HepG2 (cell line): ENCODE results near the gene SLC13A3. TPM values are rescaled to one million over a fixed set of nuclear protein-coding genes. Genes with fewer than 3 reads are reported as not detected.

Source experiments
- EED ChIP-seq: sonication (generic); formaldehyde crosslinking; IDR thresholded peaks from 2 replicates; pipeline ENCODE4 v1.5.0; 2020; ENCODE audit warnings: mild to moderate bottlenecking, missing genetic modification reagents
- ETV6 ChIP-seq: sonication (generic); formaldehyde crosslinking; conservative IDR thresholded peaks from 2 replicates; pipeline ENCODE4 v1.4.0; 2020; ENCODE audit warnings: missing genetic modification reagents
- FOXM1 ChIP-seq: sonication (generic); formaldehyde crosslinking; IDR thresholded peaks from 2 replicates; pipeline ENCODE4 v1.5.0; 2020; ENCODE audit warnings: missing genetic modification reagents
- NFYB ChIP-seq: sonication (generic); formaldehyde crosslinking; IDR thresholded peaks from 2 replicates; pipeline ENCODE4 v1.4.0; 2020; ENCODE audit warnings: missing genetic modification reagents
- POLR2AphosphoS2 ChIP-seq: IDR thresholded peaks from 2 replicates; pipeline ENCODE4 v1.6.1; 2011; ENCODE audit warnings: low read depth, low read length, improper control_type of control experiment
- REXO4 ChIP-seq: sonication (generic); formaldehyde crosslinking; IDR thresholded peaks from 2 replicates; pipeline ENCODE4 v1.8.0; 2022; ENCODE audit warnings: missing genetic modification reagents, mild to moderate bottlenecking, borderline replicate concordance
- RXRA ChIP-seq: sonication (generic); formaldehyde crosslinking; IDR thresholded peaks from 2 replicates; pipeline ENCODE4 v1.5.1; 2020; ENCODE audit warnings: missing genetic modification reagents
- SALL1 ChIP-seq: sonication (generic); formaldehyde crosslinking; IDR thresholded peaks from 2 replicates; pipeline ENCODE4 v1.8.0; 2022; ENCODE audit warnings: mild to moderate bottlenecking, missing genetic modification reagents
- XBP1 ChIP-seq: sonication (generic); formaldehyde crosslinking; IDR thresholded peaks from 2 replicates; pipeline ENCODE4 v1.5.0; 2020; ENCODE audit warnings: missing genetic modification reagents
- ZEB1 ChIP-seq: IDR thresholded peaks from 2 replicates; pipeline ENCODE4 v1.6.1; 2012; ENCODE audit warnings: mild to moderate bottlenecking, low read depth, inconsistent platforms; ENCODE audit not compliant: insufficient replicate concordance
- ZNF24 ChIP-seq: fragments of 450-650 bp; IDR thresholded peaks from 2 replicates; pipeline ENCODE4 v1.6.1; 2017; ENCODE audit warnings: antibody characterized with exemption, mild to moderate bottlenecking
- ZNF337 ChIP-seq: sonication (generic); formaldehyde crosslinking; IDR thresholded peaks from 2 replicates; pipeline ENCODE4 v1.5.1; 2020; ENCODE audit warnings: missing genetic modification reagents, low read depth, mild to moderate bottlenecking, borderline replicate concordance
- ZNF556 ChIP-seq: sonication (generic); formaldehyde crosslinking; IDR thresholded peaks from 2 replicates; pipeline ENCODE4 v1.4.0; 2020; ENCODE audit warnings: mild to moderate bottlenecking, missing genetic modification reagents, borderline replicate concordance
- ZNF572 ChIP-seq: sonication (generic); formaldehyde crosslinking; IDR thresholded peaks from 2 replicates; pipeline ENCODE4 v1.5.1; 2020; ENCODE audit warnings: mild to moderate bottlenecking, missing genetic modification reagents
- ZNF577 ChIP-seq: sonication (generic); formaldehyde crosslinking; IDR thresholded peaks from 2 replicates; pipeline ENCODE4 v1.4.0; 2020; ENCODE audit warnings: mild to moderate bottlenecking, low read depth, missing genetic modification reagents, borderline replicate concordance
- ZSCAN30 ChIP-seq: sonication (generic); formaldehyde crosslinking; IDR thresholded peaks from 2 replicates; pipeline ENCODE4 v1.5.0; 2020; ENCODE audit warnings: mild to moderate bottlenecking, missing genetic modification reagents
- ZSCAN31 ChIP-seq: sonication (generic); formaldehyde crosslinking; IDR thresholded peaks from 2 replicates; pipeline ENCODE4 v1.5.0; 2020; ENCODE audit warnings: low read depth, mild to moderate bottlenecking, missing genetic modification reagents
- polyA plus RNA-seq, 8 experiments: library from polyadenylated mRNA; depleted of rRNA in 3 of 8; stranded (reverse) in 7 of 8; unstranded in 1 of 8; fragments of >200 nt; fragmentation: Illumina TruSeq in 4 of 8; extraction: Trizol in 4 of 8; gene quantifications; 2 replicates each; pipeline versions ENCODE4 v1.2.1 to v1.2.3, GENCODE V29; 2011 to 2016; ENCODE audit warnings: low read depth in 4 of 8, missing spikeins in 1 of 8, mixed read lengths in 1 of 8; ENCODE audit not compliant: insufficient read depth in 1 of 8
- total RNA-seq, 5 experiments: library from RNA; depleted of rRNA; stranded (reverse); fragments of >200 nt; fragmentation: Illumina TruSeq; extraction: Trizol; gene quantifications; 2 replicates each; pipeline ENCODE4 v1.2.3, GENCODE V29; 2016; ENCODE audit warnings: low read depth in 1 of 5
- TF ChIP-seq, protein P1 (sequence below): sonication (generic); formaldehyde crosslinking; IDR thresholded peaks from 2 replicates; pipeline ENCODE4 v1.5.1; 2020; ENCODE audit warnings: mild to moderate bottlenecking, missing genetic modification reagents, moderate library complexity
- TF ChIP-seq, protein P2 (sequence below): sonication (generic); formaldehyde crosslinking; IDR thresholded peaks from 2 replicates; pipeline ENCODE4 v1.5.1; 2020; ENCODE audit warnings: mild to moderate bottlenecking, missing genetic modification reagents, moderate library complexity
- TF ChIP-seq, protein P3 (sequence below): sonication (generic); formaldehyde crosslinking; IDR thresholded peaks from 2 replicates; pipeline ENCODE4 v1.5.1; 2020; ENCODE audit warnings: mild to moderate bottlenecking, moderate library complexity, missing genetic modification reagents
- TF ChIP-seq, protein P4 (sequence below): sonication (generic); formaldehyde crosslinking; IDR thresholded peaks from 2 replicates; pipeline ENCODE4 v1.4.0; 2020; ENCODE audit warnings: missing genetic modification reagents

The SLC13A3 gene
- total and polyA plus RNA-seq, 2 of the 13 experiments (the other 11 are each of a cell fraction or from before 2014, with no cell fraction given): 66.5 to 76.0 TPM

DNA sequence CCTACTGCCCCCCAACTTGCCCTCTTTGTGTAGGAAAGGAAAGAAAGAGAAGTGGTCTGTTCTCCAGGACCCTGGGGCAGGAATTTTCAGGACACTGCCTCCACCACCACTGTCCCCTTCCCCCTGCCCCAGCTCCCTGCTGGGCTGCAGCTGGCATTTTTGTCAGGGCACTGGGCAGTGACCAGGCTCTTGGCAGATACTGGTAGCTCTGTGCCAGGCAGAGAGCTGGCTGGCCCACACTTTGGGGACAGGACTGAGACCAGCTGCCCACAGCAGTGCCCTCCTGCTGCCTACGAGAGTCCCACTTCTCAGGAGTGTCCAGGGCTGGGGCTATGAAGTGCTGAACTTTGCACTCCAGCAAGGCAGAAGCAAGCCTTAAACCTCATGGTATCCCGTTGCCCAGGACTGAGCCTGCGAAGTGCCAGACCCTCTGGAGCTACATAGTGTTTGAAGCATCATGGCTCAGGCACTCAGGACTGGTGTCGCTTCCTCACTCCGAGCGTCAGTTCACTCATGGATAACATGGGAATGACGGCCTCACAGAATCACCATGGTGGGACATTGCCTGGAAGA lies 19.3 kb downstream of the SLC13A3 start (continued):
- TF ChIP-seq, protein P1, sequence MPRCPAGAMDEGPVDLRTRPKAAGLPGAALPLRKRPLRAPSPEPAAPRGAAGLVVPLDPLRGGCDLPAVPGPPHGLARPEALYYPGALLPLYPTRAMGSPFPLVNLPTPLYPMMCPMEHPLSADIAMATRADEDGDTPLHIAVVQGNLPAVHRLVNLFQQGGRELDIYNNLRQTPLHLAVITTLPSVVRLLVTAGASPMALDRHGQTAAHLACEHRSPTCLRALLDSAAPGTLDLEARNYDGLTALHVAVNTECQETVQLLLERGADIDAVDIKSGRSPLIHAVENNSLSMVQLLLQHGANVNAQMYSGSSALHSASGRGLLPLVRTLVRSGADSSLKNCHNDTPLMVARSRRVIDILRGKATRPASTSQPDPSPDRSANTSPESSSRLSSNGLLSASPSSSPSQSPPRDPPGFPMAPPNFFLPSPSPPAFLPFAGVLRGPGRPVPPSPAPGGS (CRISPR knock-in tag): no peak
- TF ChIP-seq, protein P2, sequence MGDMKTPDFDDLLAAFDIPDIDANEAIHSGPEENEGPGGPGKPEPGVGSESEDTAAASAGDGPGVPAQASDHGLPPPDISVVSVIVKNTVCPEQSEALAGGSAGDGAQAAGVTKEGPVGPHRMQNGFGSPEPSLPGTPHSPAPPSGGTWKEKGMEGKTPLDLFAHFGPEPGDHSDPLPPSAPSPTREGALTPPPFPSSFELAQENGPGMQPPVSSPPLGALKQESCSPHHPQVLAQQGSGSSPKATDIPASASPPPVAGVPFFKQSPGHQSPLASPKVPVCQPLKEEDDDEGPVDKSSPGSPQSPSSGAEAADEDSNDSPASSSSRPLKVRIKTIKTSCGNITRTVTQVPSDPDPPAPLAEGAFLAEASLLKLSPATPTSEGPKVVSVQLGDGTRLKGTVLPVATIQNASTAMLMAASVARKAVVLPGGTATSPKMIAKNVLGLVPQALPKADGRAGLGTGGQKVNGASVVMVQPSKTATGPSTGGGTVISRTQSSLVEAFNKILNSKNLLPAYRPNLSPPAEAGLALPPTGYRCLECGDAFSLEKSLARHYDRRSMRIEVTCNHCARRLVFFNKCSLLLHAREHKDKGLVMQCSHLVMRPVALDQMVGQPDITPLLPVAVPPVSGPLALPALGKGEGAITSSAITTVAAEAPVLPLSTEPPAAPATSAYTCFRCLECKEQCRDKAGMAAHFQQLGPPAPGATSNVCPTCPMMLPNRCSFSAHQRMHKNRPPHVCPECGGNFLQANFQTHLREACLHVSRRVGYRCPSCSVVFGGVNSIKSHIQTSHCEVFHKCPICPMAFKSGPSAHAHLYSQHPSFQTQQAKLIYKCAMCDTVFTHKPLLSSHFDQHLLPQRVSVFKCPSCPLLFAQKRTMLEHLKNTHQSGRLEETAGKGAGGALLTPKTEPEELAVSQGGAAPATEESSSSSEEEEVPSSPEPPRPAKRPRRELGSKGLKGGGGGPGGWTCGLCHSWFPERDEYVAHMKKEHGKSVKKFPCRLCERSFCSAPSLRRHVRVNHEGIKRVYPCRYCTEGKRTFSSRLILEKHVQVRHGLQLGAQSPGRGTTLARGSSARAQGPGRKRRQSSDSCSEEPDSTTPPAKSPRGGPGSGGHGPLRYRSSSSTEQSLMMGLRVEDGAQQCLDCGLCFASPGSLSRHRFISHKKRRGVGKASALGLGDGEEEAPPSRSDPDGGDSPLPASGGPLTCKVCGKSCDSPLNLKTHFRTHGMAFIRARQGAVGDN (CRISPR knock-in tag): peak; percentile 68
- TF ChIP-seq ZNF577: no peak
- no peak for TF ChIP-seq XBP1
- no peak for TF ChIP-seq ZNF556 (CRISPR knock-in tag)
- TF ChIP-seq ZNF24: no peak
- TF ChIP-seq ZSCAN30 (CRISPR knock-in tag): no peak
- 0 out of 2 replicates have a peak, but pooled peaks have one; percentile 30 for TF ChIP-seq SALL1 (CRISPR knock-in tag)
- TF ChIP-seq ZNF337 (CRISPR knock-in tag): no peak
- no peak for TF ChIP-seq ZEB1
- no peak for TF ChIP-seq EED (CRISPR knock-in tag)
- no peak for TF ChIP-seq POLR2AphosphoS2
- 0 out of 2 replicates have a peak, but pooled peaks have one; percentile 11 for TF ChIP-seq NFYB
- TF ChIP-seq REXO4 (CRISPR knock-in tag): no peak
- TF ChIP-seq RXRA (CRISPR knock-in tag): peak; percentile 18; the same call in 1 of the 2 replicates
- no peak for TF ChIP-seq ETV6 (CRISPR knock-in tag)
- TF ChIP-seq FOXM1 (CRISPR knock-in tag): no peak
- TF ChIP-seq, protein P3, sequence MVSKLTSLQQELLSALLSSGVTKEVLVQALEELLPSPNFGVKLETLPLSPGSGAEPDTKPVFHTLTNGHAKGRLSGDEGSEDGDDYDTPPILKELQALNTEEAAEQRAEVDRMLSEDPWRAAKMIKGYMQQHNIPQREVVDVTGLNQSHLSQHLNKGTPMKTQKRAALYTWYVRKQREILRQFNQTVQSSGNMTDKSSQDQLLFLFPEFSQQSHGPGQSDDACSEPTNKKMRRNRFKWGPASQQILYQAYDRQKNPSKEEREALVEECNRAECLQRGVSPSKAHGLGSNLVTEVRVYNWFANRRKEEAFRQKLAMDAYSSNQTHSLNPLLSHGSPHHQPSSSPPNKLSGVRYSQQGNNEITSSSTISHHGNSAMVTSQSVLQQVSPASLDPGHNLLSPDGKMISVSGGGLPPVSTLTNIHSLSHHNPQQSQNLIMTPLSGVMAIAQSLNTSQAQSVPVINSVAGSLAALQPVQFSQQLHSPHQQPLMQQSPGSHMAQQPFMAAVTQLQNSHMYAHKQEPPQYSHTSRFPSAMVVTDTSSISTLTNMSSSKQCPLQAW (CRISPR knock-in tag): peak; percentile 35; the same call in 1 of the 2 replicates
- 0 out of 2 replicates have a peak, but pooled peaks have one; percentile 53 for TF ChIP-seq ZSCAN31 (CRISPR knock-in tag)
- TF ChIP-seq, protein P4, sequence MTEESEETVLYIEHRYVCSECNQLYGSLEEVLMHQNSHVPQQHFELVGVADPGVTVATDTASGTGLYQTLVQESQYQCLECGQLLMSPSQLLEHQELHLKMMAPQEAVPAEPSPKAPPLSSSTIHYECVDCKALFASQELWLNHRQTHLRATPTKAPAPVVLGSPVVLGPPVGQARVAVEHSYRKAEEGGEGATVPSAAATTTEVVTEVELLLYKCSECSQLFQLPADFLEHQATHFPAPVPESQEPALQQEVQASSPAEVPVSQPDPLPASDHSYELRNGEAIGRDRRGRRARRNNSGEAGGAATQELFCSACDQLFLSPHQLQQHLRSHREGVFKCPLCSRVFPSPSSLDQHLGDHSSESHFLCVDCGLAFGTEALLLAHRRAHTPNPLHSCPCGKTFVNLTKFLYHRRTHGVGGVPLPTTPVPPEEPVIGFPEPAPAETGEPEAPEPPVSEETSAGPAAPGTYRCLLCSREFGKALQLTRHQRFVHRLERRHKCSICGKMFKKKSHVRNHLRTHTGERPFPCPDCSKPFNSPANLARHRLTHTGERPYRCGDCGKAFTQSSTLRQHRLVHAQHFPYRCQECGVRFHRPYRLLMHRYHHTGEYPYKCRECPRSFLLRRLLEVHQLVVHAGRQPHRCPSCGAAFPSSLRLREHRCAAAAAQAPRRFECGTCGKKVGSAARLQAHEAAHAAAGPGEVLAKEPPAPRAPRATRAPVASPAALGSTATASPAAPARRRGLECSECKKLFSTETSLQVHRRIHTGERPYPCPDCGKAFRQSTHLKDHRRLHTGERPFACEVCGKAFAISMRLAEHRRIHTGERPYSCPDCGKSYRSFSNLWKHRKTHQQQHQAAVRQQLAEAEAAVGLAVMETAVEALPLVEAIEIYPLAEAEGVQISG (CRISPR knock-in tag): no peak
- TF ChIP-seq ZNF572: peak; percentile 20; the same call in 1 of the 2 replicates
